Astrocyte (in vitro differentiated cells and primary cell): ENCODE results near the gene FGF22. TPM values are rescaled to one million over a fixed set of nuclear protein-coding genes. Genes with fewer than 3 reads are reported as not detected.

ENCODE experiments used
- DNase-seq: peaks from one replicate; pipeline ENCODE4 v3.0.0-alpha.2; 2010; ENCODE audit warnings: low read depth
- FAIRE-seq: peaks from 2 replicates; lab custom pipeline; 2011; peaks lifted over from hg19 to GRCh38; lab: Jason Lieb, UNC
- H2AFZ ChIP-seq: 2 replicates; pipeline ENCODE4 v1.6.0; 2012; ENCODE audit warnings: low read depth, low read length, inconsistent platforms
- H3K27ac ChIP-seq: 2 replicates; pipeline ENCODE4 v1.5.1; 2011; ENCODE audit warnings: low read depth, low read length, inconsistent platforms
- H3K27me3 ChIP-seq: 2 replicates; pipeline ENCODE4 v1.6.0; 2011; ENCODE audit warnings: low read length, inconsistent platforms; ENCODE audit not compliant: insufficient read depth
- H3K36me3 ChIP-seq: 2 replicates; pipeline ENCODE4 v1.5.1; 2011; ENCODE audit warnings: low read length, inconsistent platforms; ENCODE audit not compliant: insufficient read depth
- H3K4me1 ChIP-seq: 2 replicates; pipeline ENCODE4 v1.5.1; 2011; ENCODE audit warnings: low read length, inconsistent platforms; ENCODE audit not compliant: insufficient read depth
- H3K4me2 ChIP-seq: 2 replicates; pipeline ENCODE4 v1.6.0; 2012; ENCODE audit warnings: low read length, inconsistent platforms
- H3K4me3 ChIP-seq: 2 replicates; pipeline ENCODE4 v1.5.1; 2011; ENCODE audit warnings: low read depth, mild to moderate bottlenecking, low read length, inconsistent platforms; ENCODE audit not compliant: insufficient read depth
- H3K79me2 ChIP-seq: 2 replicates; pipeline ENCODE4 v1.6.0; 2012; ENCODE audit warnings: mild to moderate bottlenecking, low read length, inconsistent platforms; ENCODE audit not compliant: insufficient read depth
- H3K9ac ChIP-seq: 2 replicates; pipeline ENCODE4 v1.6.0; 2012; ENCODE audit warnings: mild to moderate bottlenecking, low read length, inconsistent platforms
- H3K9me3 ChIP-seq: 2 replicates; pipeline ENCODE4 v1.5.1; 2012; ENCODE audit warnings: low read depth, mild to moderate bottlenecking, low read length, inconsistent platforms; ENCODE audit not compliant: insufficient read depth
- H4K20me1 ChIP-seq: 2 replicates; pipeline ENCODE4 v1.6.0; 2012; ENCODE audit warnings: low read length, inconsistent platforms; ENCODE audit not compliant: insufficient read depth
- H3K27ac Mint-ChIP-seq: one replicate; pipeline ENCODE4 v1.8.0; 2021; ENCODE audit warnings: mild to moderate bottlenecking, mixed read lengths; ENCODE audit not compliant: unreplicated experiment
- H3K27me3 Mint-ChIP-seq: one replicate; pipeline ENCODE4 v1.8.0; 2021; ENCODE audit warnings: low read depth, mixed read lengths; ENCODE audit not compliant: unreplicated experiment
- H3K36me3 Mint-ChIP-seq: one replicate; pipeline ENCODE4 v1.8.0; 2021; ENCODE audit warnings: low read depth, mixed read lengths; ENCODE audit not compliant: unreplicated experiment
- H3K4me1 Mint-ChIP-seq: one replicate; pipeline ENCODE4 v1.8.0; 2021; ENCODE audit warnings: low read depth, mixed read lengths; ENCODE audit not compliant: unreplicated experiment
- H3K4me3 Mint-ChIP-seq: one replicate; pipeline ENCODE4 v1.8.0; 2021; ENCODE audit warnings: mild to moderate bottlenecking, moderate library complexity, mixed read lengths; ENCODE audit not compliant: unreplicated experiment
- H3K9me3 Mint-ChIP-seq: one replicate; pipeline ENCODE4 v1.8.0; 2021; ENCODE audit warnings: mild to moderate bottlenecking, mixed read lengths; ENCODE audit not compliant: unreplicated experiment
- CTCF ChIP-seq: IDR thresholded peaks from 2 replicates; pipeline ENCODE4 v1.5.1; 2011; ENCODE audit warnings: low read depth, mild to moderate bottlenecking, inconsistent platforms, low read length, moderate library complexity; ENCODE audit not compliant: insufficient read depth
- EZH2 ChIP-seq: IDR thresholded peaks from 2 replicates; pipeline ENCODE4 v1.6.1; 2012; ENCODE audit warnings: mild to moderate bottlenecking, low read length, inconsistent platforms; ENCODE audit not compliant: insufficient read depth
- total RNA-seq: library from RNA; stranded (reverse); gene quantifications from 2 replicates; pipeline ENCODE4 v1.2.1, GENCODE V29; 2021

FGF22 gene
- total RNA-seq, 1 donor from 2014 or later: 0.25 TPM

GRCh38 chr19:662207-662961, 22.7 kb downstream of the FGF22 start:
- DNase-seq: peak; percentile 32
- Mint-ChIP-seq H3K4me3 (peak overlapping the region; percentile 90), H3K36me3 (peaks cover 4% of the 10 kb centered on the region), H3K9me3 (no peaks in the 10 kb centered on the region), H3K27me3 (no peaks in the 10 kb centered on the region), H3K27ac (peak overlapping the region; percentile 81), H3K4me1 (peaks cover 5% of the 10 kb centered on the region)
- H4K20me1 ChIP-seq: peaks cover 47% of the 10 kb centered on the region
- H3K9me3 ChIP-seq: peaks cover 3% of the 10 kb centered on the region
- peak overlapping the region; percentile 93 for H3K4me2 ChIP-seq
- H3K9ac ChIP-seq: peak overlapping the region; percentile 95
- H3K27me3 ChIP-seq: no peaks in the 10 kb centered on the region
- H2AFZ ChIP-seq: no peak overlapping the region
- peaks cover 59% of the 10 kb centered on the region for H3K79me2 ChIP-seq
- peak overlapping the region; percentile 70 for H3K4me3 ChIP-seq
- H3K27ac ChIP-seq: peak overlapping the region; percentile 78
- peaks cover 30% of the 10 kb centered on the region for H3K4me1 ChIP-seq
- no peak for FAIRE-seq
- no peak for TF ChIP-seq EZH2
- H3K36me3 ChIP-seq: no peaks in the 10 kb centered on the region

- Mint-ChIP-seq H3K27me3 (no peaks in the 10 kb centered on the region), H3K4me1 (peaks cover 5% of the 10 kb centered on the region), H3K36me3 (peaks cover 4% of the 10 kb centered on the region), H3K27ac (peak within 1 kb of the TSS; percentile 81), H3K9me3 (peaks cover 2% of the 10 kb centered on the region), H3K4me3 (peak within 1 kb of the TSS; percentile 90)
- Histone ChIP-seq H4K20me1 (peaks cover 40% of the 10 kb centered on the region), H3K79me2 (peaks cover 52% of the 10 kb centered on the region), H3K9ac (peak within 1 kb of the TSS; percentile 95), H3K4me2 (peak within 1 kb of the TSS; percentile 93), H3K27me3 (no peaks in the 10 kb centered on the region), H3K36me3 (no peaks in the 10 kb centered on the region), H3K4me1 (peaks cover 30% of the 10 kb centered on the region), H3K9me3 (peaks cover 3% of the 10 kb centered on the region), H3K27ac (peak within 1 kb of the TSS; percentile 78), H2AFZ (peak within 1 kb of the TSS; percentile 95), H3K4me3 (peak within 1 kb of the TSS; percentile 70)
- no peak for TF ChIP-seq CTCF
- no peak for TF ChIP-seq EZH2
- no peak for FAIRE-seq
- peak; percentile 71 for DNase-seq
These were observed 23.4 kb downstream of the FGF22 start, which contains the start of gene RNF126 for GRCh38 chr19:662962-663681. Gene RNF126, minus strand, starts transcription at chr19:663214. Its CDS starts 93 bp downstream, at chr19:663121.

GRCh38 chr19:663682-664117, 24.0 kb downstream of the FGF22 start:
- TF ChIP-seq EZH2 (no peak), CTCF (no peak)
- H3K4me3 Mint-ChIP-seq: peak overlapping the region; percentile 79
- peaks cover 5% of the 10 kb centered on the region for H3K4me1 Mint-ChIP-seq
- H3K9me3 Mint-ChIP-seq: peaks cover 5% of the 10 kb centered on the region
- H3K36me3 ChIP-seq: no peaks in the 10 kb centered on the region
- peaks cover 46% of the 10 kb centered on the region for H3K79me2 ChIP-seq
- peak overlapping the region; percentile 91 for H3K4me2 ChIP-seq
- H2AFZ ChIP-seq: peak overlapping the region; percentile 95
- peaks cover 34% of the 10 kb centered on the region for H4K20me1 ChIP-seq
- peak overlapping the region; percentile 52 for H3K4me3 ChIP-seq
- peaks cover 3% of the 10 kb centered on the region for H3K9me3 ChIP-seq
- no peak for FAIRE-seq
- peak; percentile 16 for DNase-seq
- H3K27me3 ChIP-seq: no peaks in the 10 kb centered on the region
- H3K27me3 Mint-ChIP-seq: no peaks in the 10 kb centered on the region
- peaks cover 5% of the 10 kb centered on the region for H3K36me3 Mint-ChIP-seq
- H3K4me1 ChIP-seq: peaks cover 30% of the 10 kb centered on the region
- peak overlapping the region; percentile 81 for H3K9ac ChIP-seq
- peak overlapping the region; percentile 65 for H3K27ac ChIP-seq
- H3K27ac Mint-ChIP-seq: peak overlapping the region; percentile 28
